HCT116 (cell line): Measurements from ENCODE around the gene CFAP91.

Experiments
- CTCF ChIP-seq, 3 experiments: fragments of 200-600 bp in 1 of 3; sonication (generic) in 1 of 3; IDR thresholded peaks in 2 of 3; conservative IDR thresholded peaks in 1 of 3; 2 replicates each; pipeline ENCODE4 v1.5.1; 2012 to 2017; ENCODE audit warnings: low read depth in 2 of 3, low read length in 2 of 3, antibody characterized with exemption in 1 of 3, borderline replicate concordance in 1 of 3, control low read depth in 1 of 3, mild to moderate bottlenecking in 1 of 3, mixed read lengths in 1 of 3, mixed run types in 1 of 3, moderate library complexity in 1 of 3; ENCODE audit not compliant: insufficient read depth in 1 of 3
- FOSL1 ChIP-seq: IDR thresholded peaks from 2 replicates; pipeline ENCODE4 v1.6.1; 2012; ENCODE audit warnings: low read depth
- MAX ChIP-seq: IDR thresholded peaks from 2 replicates; pipeline ENCODE4 v1.6.1; 2012
- POLR2A ChIP-seq: IDR thresholded peaks from 2 replicates; pipeline ENCODE4 v1.7.0; 2011; ENCODE audit warnings: borderline replicate concordance; ENCODE audit not compliant: insufficient read depth, insufficient read length; ENCODE audit errors: extremely low read depth
- REST ChIP-seq: IDR thresholded peaks from 2 replicates; pipeline ENCODE4 v1.6.1; 2012; ENCODE audit warnings: low read depth
- YY1 ChIP-seq: IDR thresholded peaks from 2 replicates; pipeline ENCODE4 v1.6.1; 2011; ENCODE audit warnings: low read length, low read depth, moderate library complexity, mild to moderate bottlenecking; ENCODE audit not compliant: insufficient replicate concordance; ENCODE audit errors: extremely low read depth

- TF ChIP-seq CTCF (IDR thresholded peaks at IDR 0.05 in 2 of 3, conservative IDR thresholded peaks at IDR 0.05 in 1 of 3; ENCODE audit: borderline replicate concordance in 1 of 3, insufficient read depth in 1 of 3, low read depth in 2 of 3, low read length in 2 of 3) (no peak), POLR2A (no peak), FOSL1 (no peak), YY1 (no peak), MAX (no peak), REST (no peak)
Measured at GRCh38 chr3:119697394-119697793, 5.4 kb upstream of the CFAP91 start.
